Activated CD8-positive, alpha-beta T cell treated with anti-CD3 and anti-CD28 coated beads for 36 hours (primary cell): Measurements from ENCODE around the gene ARTN. TPM values are rescaled to one million over a fixed set of nuclear protein-coding genes. Genes with fewer than 3 reads are reported as not detected.

Experiments used
- ATAC-seq: fragments of 200-7000 bp; cut with Tn5 transposase; one replicate; pipeline ENCODE4 v1.10.0; 2021; ENCODE audit warnings: mild to moderate bottlenecking, moderate library complexity
- CTCF ChIA-PET: fragments of 350-600 bp; sonication (Branson Sonifier 250); formaldehyde crosslinking; loops from one replicate; lab custom pipeline; 2021; ENCODE audit warnings: antibody characterized with exemption; lab: Charles Lee
- POLR2A ChIA-PET: fragments of 350-600 bp; sonication (Branson Sonifier 250); formaldehyde crosslinking; loops from one replicate; lab custom pipeline; 2021; ENCODE audit warnings: antibody characterized with exemption; lab: Charles Lee
- DNase-seq: peaks from one replicate; pipeline ENCODE4 v3.0.0-alpha.2; 2020
- H3K27ac Mint-ChIP-seq: one replicate; pipeline ENCODE4 v1.8.0; 2021; ENCODE audit warnings: mild to moderate bottlenecking, mixed read lengths
- H3K27me3 Mint-ChIP-seq: one replicate; pipeline ENCODE4 v1.8.0; 2021; ENCODE audit warnings: mixed read lengths
- H3K36me3 Mint-ChIP-seq: one replicate; pipeline ENCODE4 v1.8.0; 2021; ENCODE audit warnings: low read depth, mixed read lengths
- H3K4me1 Mint-ChIP-seq: one replicate; pipeline ENCODE4 v1.8.0; 2021; ENCODE audit warnings: low read depth, mixed read lengths
- H3K4me3 Mint-ChIP-seq: one replicate; pipeline ENCODE4 v1.8.0; 2021; ENCODE audit warnings: mild to moderate bottlenecking, moderate library complexity, mixed read lengths
- H3K9me3 Mint-ChIP-seq: one replicate; pipeline ENCODE4 v1.8.0; 2021; ENCODE audit warnings: mixed read lengths
- CTCF ChIP-seq: fragments of 200-600 bp; IDR thresholded peaks from one replicate; pipeline ENCODE4 v1.8.0; 2022; ENCODE audit warnings: antibody characterized with exemption, mild to moderate bottlenecking
- intact Hi-C: fragments of 100-400 bp; cut with micrococcal nuclease; formaldehyde crosslinking; loops from one replicate; pipeline ENCODE4 v1.10.0; 2022
- total RNA-seq, 2 experiments: library from RNA; stranded (reverse); gene quantifications; one replicate each; pipeline ENCODE4 v1.2.3, GENCODE V29; 2021

The ARTN gene
- total RNA-seq, 2 experiments from 2014 or later: 0.36 to 0.68 TPM

GRCh38 chr1:43902058-43902831 is 31.4 kb upstream of the ARTN start:
- POLR2A ChIA-PET: no interaction called here
- Mint-ChIP-seq H3K27ac (no peak overlapping the region), H3K4me1 (no peaks in the 10 kb centered on the region), H3K27me3 (no peaks in the 10 kb centered on the region), H3K9me3 (no peaks in the 10 kb centered on the region), H3K36me3 (no peaks in the 10 kb centered on the region), H3K4me3 (no peak overlapping the region)
- TF ChIP-seq CTCF: no peak
- ATAC-seq: no peak
- no peak for DNase-seq
- intact Hi-C loops: no loop called here
- CTCF ChIA-PET: interaction anchor here (0.9 to 2.2 kb wide), 3 partner anchors 32 to 139 kb away, joined by 3 to 6 read pairs (median 3); partner anchors contain the start of gene ARTN

DNA sequence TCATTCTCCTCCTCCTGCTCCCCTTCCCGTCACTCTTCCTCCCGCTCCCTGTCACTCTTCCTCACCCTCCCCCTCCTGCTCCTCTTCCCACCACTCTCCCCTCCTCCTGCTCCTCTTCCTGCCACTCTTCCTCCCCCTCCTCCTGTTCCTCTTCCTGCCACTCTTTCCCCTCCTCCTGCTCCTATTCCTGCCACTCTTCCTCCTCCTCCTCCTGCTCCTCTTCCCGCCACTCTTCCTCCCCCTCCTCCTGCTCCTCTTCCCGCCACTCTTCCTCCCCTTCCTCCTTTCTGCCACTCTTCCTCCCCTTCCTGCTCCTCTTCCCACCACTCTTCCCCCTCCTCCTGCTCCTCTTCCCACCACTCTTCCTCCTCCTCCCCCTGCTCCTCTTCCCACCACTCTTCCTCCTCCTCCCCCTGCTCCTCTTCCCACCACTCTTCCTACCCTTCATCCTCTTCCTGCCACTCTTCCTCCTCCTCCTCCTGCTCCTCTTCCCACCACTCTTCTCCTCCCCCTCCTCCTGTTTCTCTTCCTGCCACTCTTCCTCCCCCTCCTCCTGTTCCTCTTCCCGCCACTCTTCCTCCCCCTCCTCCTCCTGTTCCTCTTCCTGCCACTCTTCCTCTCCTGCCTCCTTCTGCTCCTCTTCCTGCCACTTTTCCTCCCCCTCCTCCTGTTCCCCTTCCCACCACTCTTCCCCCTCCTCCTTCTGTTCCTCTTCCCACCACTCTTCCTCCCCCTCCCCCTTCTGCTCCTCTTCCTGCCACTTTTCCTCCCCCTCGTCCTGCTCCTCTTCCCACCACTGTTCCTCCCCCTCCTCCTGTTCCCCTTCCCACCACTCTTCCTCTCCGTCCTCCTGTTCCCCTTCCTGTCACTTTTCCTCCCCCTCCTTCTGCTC is 28.7 kb upstream of the ARTN start:
- ChIA-PET CTCF (interaction anchor here (1.1 kb wide), 1 partner anchor 30 kb away, joined by 6 read pairs; no protein-coding TSS in a partner anchor), POLR2A (no interaction called here)
- Mint-ChIP-seq H3K27me3 (no peaks in the 10 kb centered on the region), H3K9me3 (no peaks in the 10 kb centered on the region), H3K4me3 (no peak overlapping the region), H3K36me3 (no peaks in the 10 kb centered on the region), H3K27ac (no peak overlapping the region), H3K4me1 (no peaks in the 10 kb centered on the region)
- ATAC-seq (no peak), DNase-seq (no peak)
- intact Hi-C loops: no loop called here
- no peak for TF ChIP-seq CTCF

DNA sequence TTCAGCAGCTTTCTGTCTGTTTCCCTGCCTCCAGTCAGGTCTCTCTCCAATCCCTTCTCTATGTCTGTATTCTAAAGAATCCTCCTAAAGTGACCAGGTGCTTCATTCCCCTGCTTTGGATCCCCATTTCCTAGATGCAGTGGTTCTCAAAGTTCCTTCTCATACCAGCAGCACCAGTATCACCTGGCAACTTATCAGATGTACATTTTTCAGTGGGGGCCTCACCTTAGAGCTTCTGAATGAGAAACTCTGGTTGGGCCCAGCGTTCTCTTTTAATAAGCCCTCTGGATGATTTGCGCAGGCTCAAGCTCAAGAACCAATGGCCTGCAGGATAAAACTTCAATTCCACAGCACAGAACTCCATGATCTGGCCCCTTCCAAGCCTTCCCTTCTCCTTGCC is 25.4 kb upstream of the ARTN start:
- DNase-seq (no peak), ATAC-seq (no peak)
- H3K27ac Mint-ChIP-seq: no peak overlapping the region
- H3K9me3 Mint-ChIP-seq: no peaks in the 10 kb centered on the region
- ChIA-PET CTCF (interaction anchor here (1.2 to 2.0 kb wide), 2 partner anchors 11 to 27 kb away, joined by 5 to 8 read pairs; no protein-coding TSS in a partner anchor), POLR2A (interaction anchor here (0.7 kb wide), 1 partner anchor 116 kb away, joined by 3 read pairs; no protein-coding TSS in a partner anchor)
- H3K27me3 Mint-ChIP-seq: no peaks in the 10 kb centered on the region
- no peaks in the 10 kb centered on the region for H3K36me3 Mint-ChIP-seq
- H3K4me1 Mint-ChIP-seq: no peaks in the 10 kb centered on the region
- no peak for TF ChIP-seq CTCF
- intact Hi-C loops: no loop called here
- H3K4me3 Mint-ChIP-seq: no peak overlapping the region

- ChIA-PET CTCF (interaction anchor here (0.7 to 2.0 kb wide), 3 partner anchors 12 to 26 kb away, joined by 3 to 8 read pairs (median 5); no protein-coding TSS in a partner anchor), POLR2A (no interaction called here)
- H3K36me3 Mint-ChIP-seq: no peaks in the 10 kb centered on the region
- no peak overlapping the region for H3K4me3 Mint-ChIP-seq
- no peaks in the 10 kb centered on the region for H3K4me1 Mint-ChIP-seq
- no peak for DNase-seq
- TF ChIP-seq CTCF: no peak
- no peaks in the 10 kb centered on the region for H3K27me3 Mint-ChIP-seq
- intact Hi-C loops: no loop called here
- ATAC-seq: no peak
- no peak overlapping the region for H3K27ac Mint-ChIP-seq
- no peaks in the 10 kb centered on the region for H3K9me3 Mint-ChIP-seq
These were observed 24.7 kb upstream of the ARTN start for GRCh38 chr1:43908858-43909257.
